Stimulated activated CD4-positive, alpha-beta T cell treated with anti-CD3 and anti-CD28 coated beads, Interleukin-15, amount 100 ng/mL, for 24 hours (primary cell): ENCODE results near the gene RAVER1.

Experiments
- DNase-seq: peaks from one replicate; pipeline ENCODE4 v3.0.0-alpha.2; 2020

The RAVER1 gene

GRCh38 chr19:10266706-10267105 is 66.6 kb downstream of the RAVER1 start:
- no peak for DNase-seq
